GM12864 (cell line): ENCODE measurements around the gene MAGEC1.
"Not testable (repeated sequence)": the region's sequence is repeated elsewhere in the genome, so short reads cannot be mapped to it uniquely, and the experiment has no call there.

Source experiments
- DNase-seq: peaks from one replicate; pipeline ENCODE4 v3.0.0-alpha.2; 2011; ENCODE audit warnings: low read depth
- H3K4me3 ChIP-seq: 2 replicates; pipeline ENCODE4 v1.5.1; 2011; ENCODE audit warnings: mild to moderate bottlenecking, low read depth, low read length, control low read depth
- CTCF ChIP-seq: IDR thresholded peaks from 2 replicates; pipeline ENCODE4 v1.5.1; 2011; ENCODE audit warnings: low read depth, mild to moderate bottlenecking, moderate library complexity, low read length, control low read depth, inconsistent platforms; ENCODE audit errors: missing control alignments

Gene MAGEC1

GRCh38 chrX:141903400-141904155 is at the start of gene MAGEC1:
MAGEC1 (plus strand) TSS chrX:141903894; CDS start chrX:141905073, 1,179 bp downstream.
- no peak within 1 kb of the TSS for H3K4me3 ChIP-seq
- TF ChIP-seq CTCF = no peak
- no peak for DNase-seq

GRCh38 chrX:141857479-141857878 is 46.2 kb upstream of the MAGEC1 start:
- H3K4me3 ChIP-seq = no peak overlapping the region
- no peak for DNase-seq
- no peak for TF ChIP-seq CTCF

DNA sequence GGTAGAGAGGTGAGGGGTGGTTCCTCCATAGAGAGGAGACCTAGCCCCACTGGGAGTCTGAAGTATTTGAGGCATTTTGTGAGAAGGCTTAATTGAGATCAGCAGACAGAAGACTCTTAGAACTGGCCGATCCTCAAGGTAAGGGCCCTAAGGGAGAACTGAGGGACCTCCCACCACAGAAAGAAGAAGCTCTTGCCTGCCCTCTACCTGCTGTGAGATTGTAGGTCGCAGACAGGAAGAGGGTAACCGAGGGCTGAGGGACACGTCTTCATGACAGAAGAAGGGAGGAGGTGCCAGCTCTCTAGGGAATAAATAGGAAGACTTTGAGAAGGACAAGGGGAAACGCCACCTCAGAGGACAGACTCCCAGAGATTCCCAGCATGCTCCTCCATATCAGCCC is 24.1 kb upstream of the MAGEC1 start:
- no peak overlapping the region for H3K4me3 ChIP-seq
- DNase-seq = no peak
- TF ChIP-seq CTCF = no peak

DNA sequence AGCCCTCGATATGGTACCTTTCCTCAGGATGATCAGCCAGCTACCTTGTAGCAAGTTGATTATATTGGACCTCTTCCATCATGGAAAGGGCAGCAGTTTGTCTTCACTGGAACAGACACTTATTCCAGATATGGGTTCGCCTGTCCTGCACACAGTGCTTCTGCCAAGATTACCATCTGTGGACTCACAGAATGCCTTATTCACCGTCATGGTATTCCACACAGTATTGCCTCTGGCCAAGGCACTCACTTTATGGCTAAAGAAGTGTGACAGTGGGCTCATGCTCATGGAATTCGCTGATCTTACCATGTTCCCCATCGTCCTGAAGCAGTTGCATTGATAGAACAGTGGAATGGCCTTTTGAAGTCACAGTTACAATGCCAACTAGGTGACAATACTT is 14.9 kb upstream of the MAGEC1 start:
- H3K4me3 ChIP-seq, DNase-seq: not testable (repeated sequence)

- TF ChIP-seq CTCF = no peak
- no peak for DNase-seq
- H3K4me3 ChIP-seq = no peak overlapping the region
Measured at GRCh38 chrX:141894733-141895132, 9.0 kb upstream of the MAGEC1 start.

- H3K4me3 ChIP-seq = no peak overlapping the region
- TF ChIP-seq CTCF = no peak
- DNase-seq = no peak
Measured at GRCh38 chrX:141897690-141898089, 6.0 kb upstream of the MAGEC1 start.

- DNase-seq = no peak
- H3K4me3 ChIP-seq = no peak overlapping the region
- no peak for TF ChIP-seq CTCF
Measured at GRCh38 chrX:141902366-141902765, 1.3 kb upstream of the MAGEC1 start.
